Heart right ventricle (tissue), 16 donors: ENCODE data around the gene WDSUB1. TPM values are rescaled to one million over a fixed set of nuclear protein-coding genes. Genes with fewer than 3 reads are reported as not detected.

Experiments used
- ATAC-seq, 8 donors: fragments of 200-7000 bp; cut with Tn5 transposase; one replicate each; pipeline ENCODE4 v1.9.1; 2020; ENCODE audit warnings: mild to moderate bottlenecking in 8 of 8, moderate library complexity in 8 of 8, moderate number of reproducible peaks in 1 of 8
- DNase-seq, 2 donors: peaks; one replicate each; pipeline ENCODE4 v3.0.0-alpha.2; 2020
- H3K27ac ChIP-seq, 10 donors: fragments of 200-600 bp; sonication (generic) in 2 of 10; one replicate each; pipeline versions ENCODE4 v1.5.0 to v1.8.0; 2020 to 2022; ENCODE audit warnings: mild to moderate bottlenecking in 3 of 10
- H3K27me3 ChIP-seq, 7 donors: fragments of 200-600 bp; one replicate each; pipeline ENCODE4 v1.8.0; 2021 to 2022; ENCODE audit warnings: mild to moderate bottlenecking in 2 of 7
- H3K36me3 ChIP-seq, 9 donors: fragments of 200-600 bp; sonication (generic) in 1 of 9; one replicate each; pipeline versions ENCODE4 v1.5.0 to v1.8.0; 2020 to 2022; ENCODE audit warnings: mild to moderate bottlenecking in 2 of 9
- H3K4me1 ChIP-seq, 9 donors: fragments of 200-600 bp; sonication (generic) in 1 of 9; one replicate each; pipeline versions ENCODE4 v1.5.0 to v1.8.0; 2020 to 2022; ENCODE audit warnings: mild to moderate bottlenecking in 4 of 9
- H3K4me3 ChIP-seq, 10 donors: fragments of 200-600 bp; sonication (generic) in 2 of 10; one replicate each; pipeline versions ENCODE4 v1.5.0 to v1.8.0; 2020 to 2022; ENCODE audit warnings: mild to moderate bottlenecking in 7 of 10, moderate library complexity in 2 of 10
- H3K9me3 ChIP-seq, 11 donors: fragments of 200-600 bp in 10 of 11; sonication (generic) in 2 of 11; one replicate each; pipeline versions ENCODE4 v1.5.0 to v1.8.0; 2013 to 2022; ENCODE audit warnings: mild to moderate bottlenecking in 2 of 11, control low read depth in 1 of 11, moderate library complexity in 1 of 11
- WGBS, 2 donors: extraction: QIAGEN DNeasy Blood & Tissue Kit; methylation state at CpG; one replicate each; pipeline ENCODE4 v1.1.7; 2013; ENCODE audit warnings: inconsistent platforms in 1 of 2; 5-methylcytosine and 5-hydroxymethylcytosine counted together
- intact Hi-C, 10 donors: fragments of 100-400 bp; cut with DNase I; formaldehyde crosslinking; loops; one replicate each; pipeline versions ENCODE4 v1.11.1 to v1.14.2; 2022
- polyA plus RNA-seq, 2 donors: library from polyadenylated mRNA; stranded (reverse); fragments of 200-250 nt; gene quantifications; one replicate each; pipeline ENCODE4 v1.2.3, GENCODE V29; 2013
- total RNA-seq, 10 donors: library from RNA; stranded (reverse); fragmentation: NEBNext Ultra II Directional in 3 of 10; extraction: Animal tissue kit (Norgen Biotek cat#: 25700) in 3 of 10; gene quantifications; one replicate each; pipeline versions ENCODE4 v1.2.1 to v1.2.4, GENCODE V29; 2021 to 2023
- TF ChIP-seq, protein P1 (sequence below), 9 donors: fragments of 200-600 bp; sonication (generic) in 2 of 9; IDR thresholded peaks; one replicate each; pipeline versions ENCODE4 v1.5.0 to v1.8.0; 2021 to 2022; ENCODE audit warnings: antibody characterized with exemption in 9 of 9, mild to moderate bottlenecking in 5 of 9, moderate library complexity in 1 of 9
- donor health status: Arrhythmogenic right ventricular cardiomyopathy.
- donor health status: ischemic (EF 13 %, LVEDD 7.1; RV severe dilation, severe dysfunction).
- donor health status: healthy with polysubstance abuse.
- donor health status: DM: no; HTN: yes; CAD: no.
- donor health status: DM: no; HTN: no; CAD: no.
- donor health status: ischemic (EF 25% LVEDD 6.9; RV normal size, moderate dysfunction).
- donor health status: ischemic (EF 25% LVEDD 5.7; RV mildly dilated, moderate dysfunction).
- donor health status: healthy.
- donor health status: DM: yes; HTN: yes; CAD: no.
- donor health status: Ischemic cardiomyopathy.
- donor health status: ischemic (EF 35%, LVEDD 5.7; RV mildly dilated, moderate dysfunction).
- donor health status: nonischemic (EF 11% LVEDD 7.7; RV severe dilation, severe dysfunction).
- donor health status: DM: yes; HTN: yes; CAD: no.
- donor health status: PGD.
- donor health status: ischemic (EF 29% LVEDD 5.4; RV normal size, mild dysfunction).
- donor health status: nonischemic (EF 23%, LVEDD 6.1; RV moderate dilation, normal function).

WDSUB1 gene
- total and polyA plus RNA-seq, 12 donors = 4.3 to 13.8 (median 9.3) TPM

DNA sequence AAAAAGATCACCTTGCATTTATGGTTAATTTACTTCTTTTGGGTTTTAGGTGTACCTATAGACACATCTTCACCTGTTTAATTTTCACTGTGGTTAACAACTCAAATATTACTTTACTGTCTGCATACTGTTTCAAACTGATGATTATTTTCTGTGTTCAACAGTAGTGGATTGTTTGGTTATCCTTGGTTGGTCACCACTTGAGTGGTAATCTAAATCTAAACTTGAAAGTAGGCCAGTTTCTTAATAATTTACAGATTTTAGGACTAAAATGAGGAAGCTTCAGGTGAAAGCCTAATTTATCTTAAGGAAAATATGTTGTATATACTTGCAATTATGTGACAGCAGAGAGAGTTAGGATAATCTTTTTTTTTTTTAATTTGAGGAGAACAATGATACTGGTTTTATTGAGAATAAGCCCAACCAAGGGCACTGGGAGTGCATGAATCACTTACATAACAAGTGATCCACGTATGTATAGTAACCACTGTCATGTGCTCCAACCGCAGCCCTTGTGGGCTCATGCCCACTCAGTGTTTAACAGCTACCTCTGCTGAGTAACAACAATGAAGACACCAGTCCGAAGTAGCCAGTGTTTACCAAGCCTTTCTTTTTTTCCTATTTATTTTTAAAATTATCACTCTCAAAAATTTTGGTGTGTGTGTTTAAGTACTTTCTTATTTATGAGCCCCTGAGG, 31.0 kb upstream of the WDSUB1 start:
- ATAC-seq = no peak
- intact Hi-C loops = no loop called here
- TF ChIP-seq, protein P1, sequence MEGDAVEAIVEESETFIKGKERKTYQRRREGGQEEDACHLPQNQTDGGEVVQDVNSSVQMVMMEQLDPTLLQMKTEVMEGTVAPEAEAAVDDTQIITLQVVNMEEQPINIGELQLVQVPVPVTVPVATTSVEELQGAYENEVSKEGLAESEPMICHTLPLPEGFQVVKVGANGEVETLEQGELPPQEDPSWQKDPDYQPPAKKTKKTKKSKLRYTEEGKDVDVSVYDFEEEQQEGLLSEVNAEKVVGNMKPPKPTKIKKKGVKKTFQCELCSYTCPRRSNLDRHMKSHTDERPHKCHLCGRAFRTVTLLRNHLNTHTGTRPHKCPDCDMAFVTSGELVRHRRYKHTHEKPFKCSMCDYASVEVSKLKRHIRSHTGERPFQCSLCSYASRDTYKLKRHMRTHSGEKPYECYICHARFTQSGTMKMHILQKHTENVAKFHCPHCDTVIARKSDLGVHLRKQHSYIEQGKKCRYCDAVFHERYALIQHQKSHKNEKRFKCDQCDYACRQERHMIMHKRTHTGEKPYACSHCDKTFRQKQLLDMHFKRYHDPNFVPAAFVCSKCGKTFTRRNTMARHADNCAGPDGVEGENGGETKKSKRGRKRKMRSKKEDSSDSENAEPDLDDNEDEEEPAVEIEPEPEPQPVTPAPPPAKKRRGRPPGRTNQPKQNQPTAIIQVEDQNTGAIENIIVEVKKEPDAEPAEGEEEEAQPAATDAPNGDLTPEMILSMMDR (IDR thresholded peaks at IDR 0.05) = no peak

DNA sequence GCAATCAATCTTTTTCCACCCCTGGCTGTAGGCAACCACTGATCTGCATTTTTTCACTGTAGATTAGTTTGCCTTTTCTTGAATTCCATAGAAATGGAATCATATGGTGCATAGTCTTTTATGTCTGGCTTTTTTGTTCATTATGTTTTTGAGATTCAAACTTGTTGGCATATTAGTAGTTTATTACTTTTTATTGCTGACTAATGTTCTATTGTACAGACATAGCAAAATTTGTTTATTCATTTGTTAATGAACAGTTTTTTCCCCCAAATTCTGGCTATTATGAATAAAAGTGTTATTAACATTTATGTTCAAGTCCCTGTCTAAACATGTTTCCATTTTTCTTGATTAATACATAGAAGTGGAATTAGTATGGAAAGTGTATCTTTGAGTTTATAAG, 21.4 kb upstream of the WDSUB1 start:
- H3K4me1 ChIP-seq = no peaks in the 10 kb centered on the region
- H3K9me3 ChIP-seq = peaks cover 0 to 8% (median 0%) of the 10 kb centered on the region in 11 donors
- DNase-seq (no peak), ATAC-seq (no peak)
- H3K36me3 ChIP-seq = no peaks in the 10 kb centered on the region
- intact Hi-C loops = no loop called here
- TF ChIP-seq, protein P1 (IDR thresholded peaks at IDR 0.05) = no peak
- H3K27me3 ChIP-seq = no peaks in the 10 kb centered on the region
- no peak overlapping the region for H3K27ac ChIP-seq
- no peak overlapping the region for H3K4me3 ChIP-seq

More for the DNA sequence above, 31.0 kb upstream of the WDSUB1 start:
- Histone ChIP-seq H3K27me3 (no peaks in the 10 kb centered on the region), H3K4me3 (no peak overlapping the region), H3K36me3 (peaks cover 0 to 83% (median 18%) of the 10 kb centered on the region in 9 donors), H3K4me1 (no peaks in the 10 kb centered on the region), H3K27ac (no peak overlapping the region), H3K9me3 (peaks cover 0 to 3% (median 0%) of the 10 kb centered on the region in 11 donors)
- WGBS, 2 donors = 88 to 98% methylated on average over 3 of the region's 3 CpGs
- DNase-seq = no peak

DNA sequence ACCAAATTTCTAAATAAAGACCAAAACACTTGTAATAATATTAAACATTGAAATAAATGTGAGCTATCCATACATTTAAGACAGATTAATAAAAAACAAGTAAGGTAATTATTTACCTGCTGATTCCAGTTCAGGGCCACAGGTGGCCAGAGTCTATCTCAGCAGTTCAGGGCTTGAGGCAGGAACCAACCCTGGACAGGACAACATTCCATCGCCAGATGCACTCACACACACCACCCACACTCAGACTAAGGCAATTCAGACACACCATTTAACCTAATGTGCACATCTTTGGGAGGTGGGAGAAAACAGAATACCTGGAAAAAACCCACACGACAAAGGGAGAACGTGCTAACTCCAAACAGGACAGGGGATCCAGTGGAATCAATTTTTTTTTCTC, 14.1 kb upstream of the WDSUB1 start:
- Histone ChIP-seq H3K4me3 (no peak overlapping the region), H3K27me3 (no peaks in the 10 kb centered on the region), H3K4me1 (no peaks in the 10 kb centered on the region), H3K27ac (no peak overlapping the region), H3K36me3 (no peaks in the 10 kb centered on the region), H3K9me3 (peaks cover 0 to 8% (median 0%) of the 10 kb centered on the region in 11 donors)
- 84 to 87% methylated on average over 3 of the region's 3 CpGs for WGBS, 2 donors
- no peak for ATAC-seq
- DNase-seq = no peak
- intact Hi-C loops = no loop called here
- TF ChIP-seq, protein P1 (IDR thresholded peaks at IDR 0.05) = no peak

DNA sequence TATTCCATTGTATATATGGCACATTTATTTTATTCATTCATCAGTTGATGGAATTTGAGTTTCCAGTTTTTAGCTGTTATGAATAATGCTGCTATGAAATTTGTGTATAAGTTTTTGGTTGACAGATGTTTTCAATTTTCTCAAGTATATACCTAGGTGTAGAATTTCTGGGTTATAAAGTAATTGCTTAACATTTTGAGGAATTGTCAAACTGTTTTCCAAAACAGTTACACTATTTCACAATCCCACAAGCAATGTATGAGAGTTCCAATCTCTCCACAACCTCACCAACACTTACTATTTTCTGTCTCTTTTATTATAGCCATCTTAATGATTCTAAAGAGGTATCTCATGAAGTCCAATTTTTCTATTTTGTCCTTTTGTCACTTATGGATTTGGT, 12.5 kb upstream of the WDSUB1 start:
- Histone ChIP-seq H3K4me3 (no peak overlapping the region), H3K27me3 (no peaks in the 10 kb centered on the region), H3K9me3 (peaks cover 0 to 2% (median 0%) of the 10 kb centered on the region in 11 donors), H3K27ac (no peak overlapping the region), H3K36me3 (no peaks in the 10 kb centered on the region), H3K4me1 (no peaks in the 10 kb centered on the region)
- DNase-seq = no peak
- TF ChIP-seq, protein P1 (IDR thresholded peaks at IDR 0.05) = no peak
- ATAC-seq = no peak
- intact Hi-C loops = no loop called here
